Tibial nerve (tissue), 4 donors: ENCODE results near the gene RUNX2. TPM values are rescaled to one million over a fixed set of nuclear protein-coding genes. Genes with fewer than 3 reads are reported as not detected.

Experiments used
- DNase-seq, 2 donors: peaks; one replicate each; pipeline ENCODE4 v3.0.0-alpha.2; 2019; ENCODE audit warnings: low spot score in 2 of 2
- H3K27ac ChIP-seq, 4 donors: fragments of 200-600 bp; sonication (generic) in 3 of 4; one replicate each; pipeline ENCODE4 v1.5.1; 2017 to 2019; ENCODE audit warnings: mild to moderate bottlenecking in 1 of 4
- H3K27me3 ChIP-seq, 2 donors: fragments of 200-600 bp; sonication (generic) in 1 of 2; one replicate each; pipeline versions ENCODE4 v1.5.1 to v1.6.0; 2017 to 2019
- H3K36me3 ChIP-seq, 3 donors: fragments of 200-600 bp; sonication (generic); one replicate each; pipeline ENCODE4 v1.5.1; 2018 to 2019
- H3K4me1 ChIP-seq, 4 donors: fragments of 200-600 bp; sonication (generic) in 3 of 4; one replicate each; pipeline ENCODE4 v1.5.1; 2017 to 2019
- H3K4me3 ChIP-seq, 4 donors: fragments of 200-600 bp; sonication (generic) in 3 of 4; one replicate each; pipeline ENCODE4 v1.5.1; 2017 to 2019; ENCODE audit warnings: mild to moderate bottlenecking in 1 of 4, moderate library complexity in 1 of 4
- H3K9me3 ChIP-seq, 4 donors: fragments of 200-600 bp; sonication (generic) in 3 of 4; one replicate each; pipeline ENCODE4 v1.5.1; 2017 to 2019
- CTCF ChIP-seq, 5 experiments: fragments of 200-600 bp in 3 of 5; fragments of 450-650 bp in 2 of 5; sonication (generic) in 3 of 5; IDR thresholded peaks; one replicate each; pipeline ENCODE4 v1.5.1; 2016 to 2019; ENCODE audit warnings: antibody characterized with exemption in 5 of 5, mild to moderate bottlenecking in 3 of 5, moderate library complexity in 2 of 5
- EP300 ChIP-seq, 2 donors: sonication (generic); formaldehyde crosslinking; IDR thresholded peaks; one replicate each; pipeline ENCODE4 v1.6.1; 2017; ENCODE audit warnings: antibody characterized with exemption in 2 of 2, mild to moderate bottlenecking in 1 of 2
- POLR2A ChIP-seq, 2 donors: fragments of 450-650 bp; IDR thresholded peaks; one replicate each; pipeline ENCODE4 v1.6.1; 2017; ENCODE audit warnings: antibody characterized with exemption in 2 of 2, mild to moderate bottlenecking in 2 of 2, moderate library complexity in 2 of 2
- WGBS, 2 donors: methylation state at CpG; one replicate each; pipeline ENCODE4 v1.1.5; 2018; 5-methylcytosine and 5-hydroxymethylcytosine counted together
- total RNA-seq, 4 donors: library from RNA; depleted of rRNA; stranded (reverse); fragments of >200 nt; gene quantifications; one replicate each; pipeline ENCODE4 v1.1.0, GENCODE V29; 2016

Gene RUNX2
- total RNA-seq, 4 donors from 2014 or later: 6.3 to 12.3 (median 7.8) TPM

- no peaks in the 10 kb centered on the region for H3K9me3 ChIP-seq
- 91 to 94% methylated on average over 4 of the region's 4 CpGs for WGBS, 2 donors
- no peak for DNase-seq
- H3K27ac ChIP-seq: no peak overlapping the region
- no peaks in the 10 kb centered on the region for H3K4me1 ChIP-seq
- TF ChIP-seq EP300 (IDR thresholded peaks at IDR 0.05) (no peak), POLR2A (IDR thresholded peaks at IDR 0.05) (no peak)
- H3K27me3 ChIP-seq: no peaks in the 10 kb centered on the region
- H3K4me3 ChIP-seq: no peak overlapping the region
- no peaks in the 10 kb centered on the region for H3K36me3 ChIP-seq
These were observed 194.4 kb downstream of the RUNX2 start for GRCh38 chr6:45522486-45522885.

- 68 to 88% methylated on average over 1 of the region's 1 CpG for WGBS, 2 donors
- no peak overlapping the region for H3K4me3 ChIP-seq
- no peak overlapping the region for H3K27ac ChIP-seq
- H3K36me3 ChIP-seq: no peaks in the 10 kb centered on the region
- DNase-seq: no peak
- TF ChIP-seq POLR2A (IDR thresholded peaks at IDR 0.05): no peak
- no peak for TF ChIP-seq EP300 (IDR thresholded peaks at IDR 0.05)
- TF ChIP-seq CTCF (IDR thresholded peaks at IDR 0.05): no peak
- peaks cover 0 to 2% (median under 1%) of the 10 kb centered on the region in 4 donors for H3K4me1 ChIP-seq
- H3K27me3 ChIP-seq: no peaks in the 10 kb centered on the region
- no peaks in the 10 kb centered on the region for H3K9me3 ChIP-seq
These were observed 199.1 kb downstream of the RUNX2 start for GRCh38 chr6:45527210-45527609.

GRCh38 chr6:45531999-45532595, 204.0 kb downstream of the RUNX2 start:
- TF ChIP-seq EP300 (IDR thresholded peaks at IDR 0.05) (no peak), POLR2A (IDR thresholded peaks at IDR 0.05) (no peak), CTCF (IDR thresholded peaks at IDR 0.05) (no peak)
- peaks cover 0 to 7% (median 4%) of the 10 kb centered on the region in 4 donors for H3K4me1 ChIP-seq
- DNase-seq: no peak
- no peaks in the 10 kb centered on the region for H3K36me3 ChIP-seq
- WGBS, 2 donors: 48 to 55% methylated on average over 2 of the region's 2 CpGs
- no peaks in the 10 kb centered on the region for H3K9me3 ChIP-seq
- no peak overlapping the region for H3K4me3 ChIP-seq
- no peaks in the 10 kb centered on the region for H3K27me3 ChIP-seq
- peak overlapping the region in 2 of 4 donors; percentile 64 to 75 for H3K27ac ChIP-seq

- WGBS, 2 donors: 22 to 25% methylated on average over 6 of the region's 6 CpGs
- H3K4me1 ChIP-seq: peaks cover 0 to 7% (median 4%) of the 10 kb centered on the region in 4 donors
- H3K36me3 ChIP-seq: no peaks in the 10 kb centered on the region
- no peak for DNase-seq
- H3K9me3 ChIP-seq: no peaks in the 10 kb centered on the region
- TF ChIP-seq POLR2A (IDR thresholded peaks at IDR 0.05): no peak
- no peak for TF ChIP-seq CTCF (IDR thresholded peaks at IDR 0.05)
- no peak for TF ChIP-seq EP300 (IDR thresholded peaks at IDR 0.05)
- peak overlapping the region in 3 of 4 donors; percentile 6 to 75 (median 64) for H3K27ac ChIP-seq
- peak overlapping the region in 3 of 4 donors; percentile 16 to 25 (median 23) for H3K4me3 ChIP-seq
- H3K27me3 ChIP-seq: no peaks in the 10 kb centered on the region
These were observed 204.6 kb downstream of the RUNX2 start for GRCh38 chr6:45532721-45533210.

GRCh38 chr6:45533386-45533785, 205.3 kb downstream of the RUNX2 start:
- Histone ChIP-seq H3K27ac (peak overlapping the region in 3 of 4 donors; percentile 6 to 75 (median 64)), H3K4me3 (peak overlapping the region in 3 of 4 donors; percentile 16 to 25 (median 23)), H3K36me3 (no peaks in the 10 kb centered on the region), H3K4me1 (peaks cover 0 to 9% (median 5%) of the 10 kb centered on the region in 4 donors), H3K9me3 (no peaks in the 10 kb centered on the region), H3K27me3 (no peaks in the 10 kb centered on the region)
- WGBS, 2 donors: 10% methylated on average over 4 of the region's 4 CpGs
- TF ChIP-seq CTCF (IDR thresholded peaks at IDR 0.05) (no peak), POLR2A (IDR thresholded peaks at IDR 0.05) (no peak), EP300 (IDR thresholded peaks at IDR 0.05) (no peak)
- no peak for DNase-seq
